Hepatocyte (in vitro differentiated cells): Measurements from ENCODE around the gene HTRA2.

Experiments
- CTCF ChIP-seq: fragments of 200-600 bp; sonication (generic); IDR thresholded peaks from 2 replicates; pipeline ENCODE4 v1.5.1; 2016; ENCODE audit warnings: antibody characterized with exemption, mild to moderate bottlenecking; ENCODE audit not compliant: poor library complexity
- EZH2 ChIP-seq: fragments of 200-600 bp; sonication (generic); IDR thresholded peaks from 2 replicates; pipeline ENCODE4 v1.6.1; 2016; ENCODE audit warnings: antibody characterized with exemption, mild to moderate bottlenecking, borderline replicate concordance
- EZH2phosphoT487 ChIP-seq: fragments of 200-600 bp; sonication (generic); IDR thresholded peaks from one replicate; pipeline ENCODE4 v1.6.1; 2018; ENCODE audit warnings: antibody characterized with exemption, mild to moderate bottlenecking, low read depth, moderate library complexity; ENCODE audit not compliant: unreplicated experiment, severe bottlenecking

GRCh38 chr2:74524955-74525716 is 4.6 kb upstream of the HTRA2 start:
- TF ChIP-seq EZH2 (no peak), CTCF (no peak), EZH2phosphoT487 (no peak)
